Measurements from ENCODE around the gene ADAM11.
A peak's percentile ranks its signal among the peaks of the same experiment; 100 is the strongest.

ADAM11 gene

GRCh38 chr17:44775136-44775837 is 16.5 kb downstream of the ADAM11 start:
- DNase-seq (ENCODE audit: low spot score), result peak; percentile 99

- no peak for DNase-seq (ENCODE audit: low spot score)
Measured at GRCh38 chr17:44775838-44776621, 17.2 kb downstream of the ADAM11 start.

- DNase-seq (ENCODE audit: low spot score), result no peak
Measured at GRCh38 chr17:44776628-44777393, 18.0 kb downstream of the ADAM11 start.

GRCh38 chr17:44777394-44778348 is 18.9 kb downstream of the ADAM11 start:
- DNase-seq (ENCODE audit: low spot score), result no peak

- DNase-seq (ENCODE audit: low spot score), result no peak
Measured at GRCh38 chr17:44778656-44779210, 19.9 kb downstream of the ADAM11 start.

GRCh38 chr17:44779211-44780025 is 20.6 kb downstream of the ADAM11 start:
- peak; percentile 93 for DNase-seq (ENCODE audit: low spot score)

GRCh38 chr17:44780161-44780560 is 21.4 kb downstream of the ADAM11 start:
- no peak for DNase-seq (ENCODE audit: low spot score)

GRCh38 chr17:44780845-44781480 is 22.2 kb downstream of the ADAM11 start:
- DNase-seq (ENCODE audit: low spot score), result no peak

- DNase-seq (ENCODE audit: low spot score), result no peak
Measured at GRCh38 chr17:44781551-44782325, 22.9 kb downstream of the ADAM11 start.

GRCh38 chr17:44782326-44782850 is 23.6 kb downstream of the ADAM11 start:
- no peak for DNase-seq (ENCODE audit: low spot score)

GRCh38 chr17:44785921-44786320 is 27.1 kb downstream of the ADAM11 start:
- no peak for DNase-seq (ENCODE audit: low spot score)

GRCh38 chr17:44786551-44787081 is 27.8 kb downstream of the ADAM11 start:
- DNase-seq (ENCODE audit: low spot score), result no peak

GRCh38 chr17:44787271-44787940 is 28.6 kb downstream of the ADAM11 start:
- no peak for DNase-seq (ENCODE audit: low spot score)

- DNase-seq (ENCODE audit: low spot score), result no peak
Measured at GRCh38 chr17:44788139-44788538, 29.4 kb downstream of the ADAM11 start.

- no peak for DNase-seq (ENCODE audit: low spot score)
Measured at GRCh38 chr17:44792276-44792675, 33.5 kb downstream of the ADAM11 start.

- no peak for DNase-seq (ENCODE audit: low spot score)
Measured at GRCh38 chr17:44793885-44794842, 35.4 kb downstream of the ADAM11 start.
